Stimulated activated naive B cell treated with anti-CD40 and anti-IgM and Interleukin-4, amounts not matched to agents 10 μg/mL and 1 μg/mL and 100 μg/mL, for 72 hours (primary cell): ENCODE results near the gene ATP8A2.

Experiments used
- ATAC-seq, 2 donors: fragments of 150-1000 bp; cut with Tn5 transposase; replicated peaks; 2 replicates each; pipeline ENCODE4 v1.10.0; 2021; ENCODE audit warnings: moderate library complexity in 1 of 2
- DNase-seq: peaks from one replicate; pipeline ENCODE4 v3.0.0; 2021
- H3K27ac Mint-ChIP-seq: one replicate; pipeline ENCODE4 v1.8.0; 2022; ENCODE audit warnings: mild to moderate bottlenecking, mixed read lengths
- H3K27me3 Mint-ChIP-seq, 2 donors: one replicate each; pipeline ENCODE4 v1.8.0; 2022; ENCODE audit warnings: mixed read lengths in 2 of 2
- H3K36me3 Mint-ChIP-seq, 2 donors: one replicate each; pipeline ENCODE4 v1.8.0; 2022; ENCODE audit warnings: mixed read lengths in 2 of 2, mild to moderate bottlenecking in 1 of 2
- H3K4me1 Mint-ChIP-seq, 2 donors: one replicate each; pipeline ENCODE4 v1.8.0; 2022; ENCODE audit warnings: mixed read lengths in 2 of 2, mild to moderate bottlenecking in 1 of 2
- H3K4me3 Mint-ChIP-seq, 2 donors: one replicate each; pipeline ENCODE4 v1.8.0; 2022; ENCODE audit warnings: mild to moderate bottlenecking in 2 of 2, mixed read lengths in 2 of 2, moderate library complexity in 1 of 2
- H3K9me3 Mint-ChIP-seq, 2 donors: one replicate each; pipeline ENCODE4 v1.8.0; 2022; ENCODE audit warnings: mixed read lengths in 2 of 2, mild to moderate bottlenecking in 1 of 2

ATP8A2 gene

DNA sequence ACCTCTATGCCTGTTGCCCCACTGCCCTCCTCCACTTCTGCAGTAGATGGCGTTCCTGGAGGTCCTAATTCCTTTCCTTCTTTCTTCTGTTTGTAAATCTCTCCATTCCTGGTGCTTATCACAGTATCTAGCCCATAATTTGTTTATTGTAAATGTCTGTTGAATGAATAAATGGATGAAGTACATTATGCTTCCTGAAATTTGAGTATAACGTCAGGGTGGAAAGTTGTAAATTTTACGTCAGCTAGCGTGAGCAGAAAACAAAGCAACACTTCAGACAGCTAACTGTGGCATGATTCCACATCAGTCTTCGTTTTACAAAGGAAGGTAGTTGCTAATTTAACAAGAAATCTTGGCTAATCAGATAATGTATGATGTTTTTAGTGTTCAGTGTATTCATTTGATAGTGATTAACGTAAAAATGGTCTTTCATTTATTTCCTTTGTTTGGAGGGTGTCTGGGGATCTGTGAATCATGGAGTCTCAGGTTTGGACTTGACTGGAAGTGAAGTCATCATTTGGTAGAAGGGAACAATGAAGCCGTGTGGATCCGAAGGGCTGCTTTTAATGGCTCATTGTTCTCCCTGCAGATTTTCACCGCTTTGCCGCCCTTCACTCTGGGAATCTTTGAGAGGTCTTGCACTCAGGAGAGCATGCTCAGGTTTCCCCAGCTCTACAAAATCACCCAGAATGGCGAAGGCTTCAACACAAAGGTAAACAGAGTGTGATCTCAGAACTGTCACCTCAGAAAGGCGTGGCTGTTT, 465.0 kb downstream of the ATP8A2 start:
- Mint-ChIP-seq H3K27me3 (peaks cover 13 to 17% of the 10 kb centered on the region in 2 donors), H3K27ac (no peak overlapping the region), H3K4me3 (no peak overlapping the region), H3K4me1 (no peaks in the 10 kb centered on the region), H3K36me3 (no peaks in the 10 kb centered on the region), H3K9me3 (peaks cover 0 to 2% of the 10 kb centered on the region in 2 donors)
- DNase-seq = no peak
- no peak for ATAC-seq

GRCh38 chr13:25839371-25839770, 467.6 kb downstream of the ATP8A2 start:
- no peak for ATAC-seq
- DNase-seq = no peak
- Mint-ChIP-seq H3K9me3 (peaks cover 3 to 6% of the 10 kb centered on the region in 2 donors), H3K4me3 (no peak overlapping the region), H3K4me1 (peaks cover 4 to 11% of the 10 kb centered on the region in 2 donors), H3K27ac (no peak overlapping the region), H3K27me3 (peaks cover 22 to 27% of the 10 kb centered on the region in 2 donors), H3K36me3 (no peaks in the 10 kb centered on the region)

- Mint-ChIP-seq H3K27ac (no peak overlapping the region), H3K4me1 (peaks cover 7 to 18% of the 10 kb centered on the region in 2 donors), H3K9me3 (peaks cover 3 to 6% of the 10 kb centered on the region in 2 donors), H3K36me3 (no peaks in the 10 kb centered on the region), H3K27me3 (peaks cover 22 to 27% of the 10 kb centered on the region in 2 donors), H3K4me3 (no peak overlapping the region)
- DNase-seq = no peak
- ATAC-seq = no peak
Measured at GRCh38 chr13:25840261-25840660, 468.5 kb downstream of the ATP8A2 start.

- no peaks in the 10 kb centered on the region for H3K36me3 Mint-ChIP-seq
- no peak overlapping the region for H3K4me3 Mint-ChIP-seq
- no peak for ATAC-seq
- DNase-seq = no peak
- peaks cover 7 to 18% of the 10 kb centered on the region in 2 donors for H3K4me1 Mint-ChIP-seq
- peaks cover 3 to 6% of the 10 kb centered on the region in 2 donors for H3K9me3 Mint-ChIP-seq
- H3K27me3 Mint-ChIP-seq = peaks cover 22 to 27% of the 10 kb centered on the region in 2 donors
- H3K27ac Mint-ChIP-seq = no peak overlapping the region
Measured at GRCh38 chr13:25840931-25841330, 469.2 kb downstream of the ATP8A2 start.

DNA sequence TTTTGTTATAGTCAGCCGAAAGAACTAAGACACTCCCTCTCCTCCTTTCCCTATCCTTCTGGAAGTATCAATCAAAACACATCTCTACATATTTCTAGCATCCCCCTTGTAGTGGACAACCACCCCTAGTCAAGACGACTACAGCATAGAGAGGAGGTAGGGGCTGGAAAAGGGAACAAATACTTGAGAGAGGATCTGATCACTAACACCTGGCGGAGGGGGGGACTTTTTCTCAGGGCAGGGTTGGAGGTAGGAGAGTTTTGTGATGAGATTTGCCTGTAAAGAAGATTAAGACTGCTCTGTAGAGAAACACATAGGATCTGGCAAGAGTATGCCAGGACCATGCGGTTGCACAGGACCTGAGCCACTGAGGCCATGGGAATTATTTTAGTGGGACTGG, 471.9 kb downstream of the ATP8A2 start:
- Mint-ChIP-seq H3K4me1 (peaks cover 16 to 45% of the 10 kb centered on the region in 2 donors), H3K4me3 (no peak overlapping the region), H3K36me3 (no peaks in the 10 kb centered on the region), H3K27me3 (peaks cover 5 to 16% of the 10 kb centered on the region in 2 donors), H3K9me3 (peaks cover 6 to 7% of the 10 kb centered on the region in 2 donors), H3K27ac (no peak overlapping the region)
- no peak for DNase-seq
- ATAC-seq = peak; percentile 68 to 70

GRCh38 chr13:25844559-25845434, 473.0 kb downstream of the ATP8A2 start:
- ATAC-seq = peak; percentile 58 to 59
- Mint-ChIP-seq H3K9me3 (peaks cover 6 to 7% of the 10 kb centered on the region in 2 donors), H3K27ac (no peak overlapping the region), H3K27me3 (peaks cover 5 to 16% of the 10 kb centered on the region in 2 donors), H3K4me1 (peaks cover 18 to 56% of the 10 kb centered on the region in 2 donors), H3K36me3 (no peaks in the 10 kb centered on the region), H3K4me3 (no peak overlapping the region)
- DNase-seq = no peak

- DNase-seq = no peak
- H3K4me3 Mint-ChIP-seq = no peak overlapping the region
Measured at GRCh38 chr13:25846222-25846984, 474.6 kb downstream of the ATP8A2 start.

DNA sequence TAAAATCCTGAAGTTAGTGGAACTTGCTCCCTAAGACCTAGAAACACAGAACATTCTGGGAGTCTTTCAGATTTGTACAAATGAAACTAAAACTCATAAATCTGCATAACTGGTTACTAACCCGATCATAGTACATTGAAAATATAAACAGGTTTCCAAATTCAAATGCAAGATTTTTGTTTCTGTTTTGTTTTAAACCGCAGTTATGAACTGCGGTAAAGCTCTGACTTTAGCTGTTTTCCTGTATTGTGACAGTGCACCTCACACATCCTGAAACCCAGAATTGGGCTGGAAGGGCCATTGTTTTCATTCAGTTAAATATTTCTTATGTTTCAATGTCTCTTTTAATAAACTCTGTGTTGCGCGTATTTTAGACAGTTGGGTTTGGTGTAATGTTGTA, 475.4 kb downstream of the ATP8A2 start:
- Mint-ChIP-seq H3K27ac (no peak overlapping the region), H3K36me3 (no peaks in the 10 kb centered on the region), H3K9me3 (peaks cover 3 to 4% of the 10 kb centered on the region in 2 donors), H3K4me1 (peaks cover 24 to 72% of the 10 kb centered on the region in 2 donors), H3K27me3 (peaks cover 1 to 10% of the 10 kb centered on the region in 2 donors), H3K4me3 (no peak overlapping the region)
- DNase-seq = no peak
- peak; percentile 24 to 37 for ATAC-seq

More at GRCh38 chr13:25846222-25846984, 474.6 kb downstream of the ATP8A2 start:
- Mint-ChIP-seq H3K27ac (no peak overlapping the region), H3K4me1 (peaks cover 24 to 72% of the 10 kb centered on the region in 2 donors), H3K27me3 (peaks cover 5 to 16% of the 10 kb centered on the region in 2 donors), H3K9me3 (peaks cover 6 to 7% of the 10 kb centered on the region in 2 donors), H3K36me3 (no peaks in the 10 kb centered on the region)
- no peak for ATAC-seq

- H3K9me3 Mint-ChIP-seq = peaks cover 3 to 4% of the 10 kb centered on the region in 2 donors
- peak; percentile 50 to 68 for ATAC-seq
- DNase-seq = no peak
- H3K27ac Mint-ChIP-seq = peak overlapping the region; percentile 72
- H3K27me3 Mint-ChIP-seq = peaks cover 0 to 2% of the 10 kb centered on the region in 2 donors
- peak overlapping the region in 1 of 2 donors; percentile 7 for H3K4me3 Mint-ChIP-seq
- no peaks in the 10 kb centered on the region for H3K36me3 Mint-ChIP-seq
- peaks cover 24 to 72% of the 10 kb centered on the region in 2 donors for H3K4me1 Mint-ChIP-seq
Measured at GRCh38 chr13:25847635-25848626, 476.2 kb downstream of the ATP8A2 start.

- H3K9me3 Mint-ChIP-seq = peaks cover 0 to 4% of the 10 kb centered on the region in 2 donors
- H3K27ac Mint-ChIP-seq = no peak overlapping the region
- H3K4me3 Mint-ChIP-seq = no peak overlapping the region
- H3K36me3 Mint-ChIP-seq = no peaks in the 10 kb centered on the region
- no peaks in the 10 kb centered on the region for H3K27me3 Mint-ChIP-seq
- H3K4me1 Mint-ChIP-seq = peaks cover 20 to 64% of the 10 kb centered on the region in 2 donors
- no peak for DNase-seq
- ATAC-seq = no peak
Measured at GRCh38 chr13:25848812-25849745, 477.3 kb downstream of the ATP8A2 start.

DNA sequence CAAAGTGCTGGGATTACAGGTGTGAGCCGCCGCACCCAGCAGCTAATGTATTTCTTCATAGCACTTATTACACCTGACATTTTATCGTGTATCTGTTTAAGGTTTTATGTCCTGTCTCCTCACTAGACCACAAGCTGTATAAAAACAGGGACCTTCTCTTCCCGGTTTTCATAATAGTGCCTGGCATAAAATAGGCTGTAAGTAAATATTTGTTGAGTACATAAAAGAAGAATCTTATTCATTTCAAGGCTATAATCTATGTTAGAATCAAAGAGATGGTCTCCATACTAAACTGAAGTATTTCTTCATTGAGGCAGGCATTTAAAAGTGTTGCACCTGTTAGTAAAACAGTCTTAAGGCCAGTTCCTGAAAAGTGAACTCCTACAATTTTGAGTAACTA, 486.1 kb downstream of the ATP8A2 start:
- Mint-ChIP-seq H3K27me3 (peaks cover 3 to 19% of the 10 kb centered on the region in 2 donors), H3K4me3 (no peak overlapping the region), H3K27ac (no peak overlapping the region), H3K9me3 (no peaks in the 10 kb centered on the region), H3K4me1 (no peaks in the 10 kb centered on the region), H3K36me3 (no peaks in the 10 kb centered on the region)
- DNase-seq = no peak
- ATAC-seq = no peak

DNA sequence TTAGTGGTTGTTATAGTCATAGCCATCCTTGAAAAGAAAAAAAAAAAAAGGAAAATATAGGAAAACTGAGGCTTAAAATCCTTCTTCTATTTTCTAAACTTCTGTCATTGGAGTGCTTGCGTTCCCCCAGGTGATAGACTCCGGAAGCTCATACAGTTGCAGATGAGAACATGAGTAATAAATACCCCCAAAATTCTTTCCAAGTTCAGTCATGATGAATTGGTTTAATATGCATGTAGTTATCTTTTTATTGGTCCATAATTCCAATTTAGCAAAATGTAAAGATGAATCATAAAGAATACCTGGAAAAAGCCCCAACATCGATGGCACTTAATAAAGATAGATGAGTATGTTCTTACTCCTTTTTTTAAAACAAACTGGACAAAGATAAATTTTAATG, 487.8 kb downstream of the ATP8A2 start:
- H3K36me3 Mint-ChIP-seq = no peaks in the 10 kb centered on the region
- DNase-seq (no peak), ATAC-seq (no peak)
- H3K27ac Mint-ChIP-seq = no peak overlapping the region
- peaks cover 3 to 19% of the 10 kb centered on the region in 2 donors for H3K27me3 Mint-ChIP-seq
- H3K4me3 Mint-ChIP-seq = no peak overlapping the region
- no peaks in the 10 kb centered on the region for H3K9me3 Mint-ChIP-seq
- H3K4me1 Mint-ChIP-seq = no peaks in the 10 kb centered on the region
